Measurements from ENCODE around the gene GPRC6A. TPM values are rescaled to one million over a fixed set of nuclear protein-coding genes. Genes with fewer than 3 reads are reported as not detected.

GPRC6A gene
- total and polyA plus RNA-seq, 9 donors, result not detected

- 81 to 88% (median 88%) methylated on average over 1 of the region's 1 CpG for WGBS, 3 donors
- intact Hi-C loops (cut with DNase I), result no loop called here
Measured at GRCh38 chr6:116762235-116762634, 66.6 kb downstream of the GPRC6A start.

DNA sequence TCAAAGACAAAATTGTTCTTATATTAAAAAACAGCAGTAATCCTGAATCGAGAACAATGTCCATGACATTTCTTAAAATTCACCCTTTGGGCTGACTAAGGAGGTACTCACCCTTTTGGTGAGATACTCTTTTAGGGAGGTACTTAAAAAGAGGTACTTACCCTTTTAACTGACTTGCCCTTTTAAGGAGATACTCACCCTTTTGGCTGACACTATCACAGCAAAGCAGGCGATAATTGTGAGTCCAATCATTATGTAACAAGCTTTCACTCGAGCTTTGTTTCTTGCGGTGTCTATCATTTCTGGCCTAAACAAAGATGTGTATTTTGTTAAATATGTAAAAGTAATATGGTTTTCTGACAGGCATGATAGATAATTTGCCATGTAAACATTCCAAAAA, 67.1 kb downstream of the GPRC6A start:
- TF ChIP-seq, protein P1, sequence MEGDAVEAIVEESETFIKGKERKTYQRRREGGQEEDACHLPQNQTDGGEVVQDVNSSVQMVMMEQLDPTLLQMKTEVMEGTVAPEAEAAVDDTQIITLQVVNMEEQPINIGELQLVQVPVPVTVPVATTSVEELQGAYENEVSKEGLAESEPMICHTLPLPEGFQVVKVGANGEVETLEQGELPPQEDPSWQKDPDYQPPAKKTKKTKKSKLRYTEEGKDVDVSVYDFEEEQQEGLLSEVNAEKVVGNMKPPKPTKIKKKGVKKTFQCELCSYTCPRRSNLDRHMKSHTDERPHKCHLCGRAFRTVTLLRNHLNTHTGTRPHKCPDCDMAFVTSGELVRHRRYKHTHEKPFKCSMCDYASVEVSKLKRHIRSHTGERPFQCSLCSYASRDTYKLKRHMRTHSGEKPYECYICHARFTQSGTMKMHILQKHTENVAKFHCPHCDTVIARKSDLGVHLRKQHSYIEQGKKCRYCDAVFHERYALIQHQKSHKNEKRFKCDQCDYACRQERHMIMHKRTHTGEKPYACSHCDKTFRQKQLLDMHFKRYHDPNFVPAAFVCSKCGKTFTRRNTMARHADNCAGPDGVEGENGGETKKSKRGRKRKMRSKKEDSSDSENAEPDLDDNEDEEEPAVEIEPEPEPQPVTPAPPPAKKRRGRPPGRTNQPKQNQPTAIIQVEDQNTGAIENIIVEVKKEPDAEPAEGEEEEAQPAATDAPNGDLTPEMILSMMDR (IDR thresholded peaks at IDR 0.05), result no peak
- TF ChIP-seq POLR2A (IDR thresholded peaks at IDR 0.05) (no peak), EP300 (IDR thresholded peaks at IDR 0.05) (no peak)
- no peak for DNase-seq
- H3K27ac ChIP-seq, result no peak overlapping the region
- intact Hi-C loops (cut with DNase I), result no loop called here
- WGBS, 3 donors, result 62 to 70% (median 69%) methylated on average over 4 of the region's 4 CpGs
- H3K4me3 ChIP-seq, result no peak overlapping the region
- H3K36me3 ChIP-seq, result no peaks in the 10 kb centered on the region
- H3K27me3 ChIP-seq, result no peaks in the 10 kb centered on the region
- peaks cover 0 to 4% of the 10 kb centered on the region in 2 donors for H3K9me3 ChIP-seq
- H3K4me1 ChIP-seq (ENCODE audit: insufficient read depth), result peaks cover 9% of the 10 kb centered on the region

More at GRCh38 chr6:116762235-116762634, 66.6 kb downstream of the GPRC6A start:
- Histone ChIP-seq H3K36me3 (no peaks in the 10 kb centered on the region), H3K27ac (no peak overlapping the region), H3K4me1 (ENCODE audit: insufficient read depth) (peaks cover 9% of the 10 kb centered on the region), H3K27me3 (no peaks in the 10 kb centered on the region), H3K9me3 (peaks cover 0 to 4% of the 10 kb centered on the region in 2 donors), H3K4me3 (no peak overlapping the region)
- DNase-seq, result no peak
- TF ChIP-seq, protein P1 (IDR thresholded peaks at IDR 0.05), result no peak
- TF ChIP-seq EP300 (IDR thresholded peaks at IDR 0.05), result no peak
- TF ChIP-seq POLR2A (IDR thresholded peaks at IDR 0.05), result no peak

- 58 to 70% (median 66%) methylated on average over 5 of the region's 5 CpGs for WGBS, 3 donors
- TF ChIP-seq EP300 (IDR thresholded peaks at IDR 0.05) (no peak), POLR2A (IDR thresholded peaks at IDR 0.05) (no peak)
- TF ChIP-seq, protein P1 (IDR thresholded peaks at IDR 0.05), result no peak
Measured at GRCh38 chr6:116745176-116745575, 83.7 kb downstream of the GPRC6A start.

More at GRCh38 chr6:116745176-116745575, 83.7 kb downstream of the GPRC6A start:
- Histone ChIP-seq H3K36me3 (no peaks in the 10 kb centered on the region), H3K27me3 (no peaks in the 10 kb centered on the region), H3K27ac (no peak overlapping the region), H3K4me3 (no peak overlapping the region), H3K4me1 (ENCODE audit: insufficient read depth) (no peaks in the 10 kb centered on the region), H3K9me3 (no peaks in the 10 kb centered on the region)
- intact Hi-C loops (cut with DNase I), result no loop called here
- DNase-seq, result no peak

Other genes starting within 250 kb of the GPRC6A start
- gene RSPH4A, start 212.6 kb downstream of the GPRC6A start, total RNA-seq, result 10 to 100 TPM in 1 of 7 donors, 1 to 10 TPM in 6; 1.0 to 17.9 (median 2.3) TPM
- under 1 TPM; 0.52 to 0.55 TPM for gene RSPH4A, start 212.6 kb downstream of the GPRC6A start, polyA plus RNA-seq
- 1 to 10 TPM; 4.3 to 8.6 (median 5.0) TPM for gene ZUP1, start 160.3 kb downstream of the GPRC6A start, total RNA-seq
- gene ZUP1, start 160.3 kb downstream of the GPRC6A start, polyA plus RNA-seq, result 1 to 10 TPM; 3.5 to 4.3 TPM
- gene KPNA5, start 147.9 kb downstream of the GPRC6A start, total RNA-seq, result 10 to 100 TPM; 14.4 to 50.6 (median 36.5) TPM
- gene KPNA5, start 147.9 kb downstream of the GPRC6A start, polyA plus RNA-seq, result 1 to 10 TPM; 7.1 to 9.3 TPM
- 1 to 10 TPM; 2.2 to 9.5 (median 6.4) TPM for gene FAM162B, start 63.4 kb downstream of the GPRC6A start, total RNA-seq
- gene FAM162B, start 63.4 kb downstream of the GPRC6A start, polyA plus RNA-seq, result 10 to 100 TPM in 1 of 2 donors, 1 to 10 TPM in 1; 4.7 to 11.6 TPM
- not detected for gene RFX6, start 48.2 kb upstream of the GPRC6A start, total RNA-seq
- gene RFX6, start 48.2 kb upstream of the GPRC6A start, polyA plus RNA-seq, result not detected

All from ovary (tissue), 9 donors.